GM20000 (cell line): ENCODE data around the gene SIRT7.
"Not testable (repeated sequence)": the region's sequence is repeated elsewhere in the genome, so short reads cannot be mapped to it uniquely, and the experiment has no call there.

Experiments
- DNase-seq: peaks from one replicate; pipeline ENCODE4 v3.0.0; 2012; ENCODE audit warnings: low spot score
- TF ChIP-seq, protein P1 (sequence below): IDR thresholded peaks from 2 replicates; pipeline ENCODE4 v1.5.1; 2012; ENCODE audit warnings: mild to moderate bottlenecking, control low read depth; ENCODE audit errors: extremely low read depth, missing control alignments

SIRT7 gene

DNA sequence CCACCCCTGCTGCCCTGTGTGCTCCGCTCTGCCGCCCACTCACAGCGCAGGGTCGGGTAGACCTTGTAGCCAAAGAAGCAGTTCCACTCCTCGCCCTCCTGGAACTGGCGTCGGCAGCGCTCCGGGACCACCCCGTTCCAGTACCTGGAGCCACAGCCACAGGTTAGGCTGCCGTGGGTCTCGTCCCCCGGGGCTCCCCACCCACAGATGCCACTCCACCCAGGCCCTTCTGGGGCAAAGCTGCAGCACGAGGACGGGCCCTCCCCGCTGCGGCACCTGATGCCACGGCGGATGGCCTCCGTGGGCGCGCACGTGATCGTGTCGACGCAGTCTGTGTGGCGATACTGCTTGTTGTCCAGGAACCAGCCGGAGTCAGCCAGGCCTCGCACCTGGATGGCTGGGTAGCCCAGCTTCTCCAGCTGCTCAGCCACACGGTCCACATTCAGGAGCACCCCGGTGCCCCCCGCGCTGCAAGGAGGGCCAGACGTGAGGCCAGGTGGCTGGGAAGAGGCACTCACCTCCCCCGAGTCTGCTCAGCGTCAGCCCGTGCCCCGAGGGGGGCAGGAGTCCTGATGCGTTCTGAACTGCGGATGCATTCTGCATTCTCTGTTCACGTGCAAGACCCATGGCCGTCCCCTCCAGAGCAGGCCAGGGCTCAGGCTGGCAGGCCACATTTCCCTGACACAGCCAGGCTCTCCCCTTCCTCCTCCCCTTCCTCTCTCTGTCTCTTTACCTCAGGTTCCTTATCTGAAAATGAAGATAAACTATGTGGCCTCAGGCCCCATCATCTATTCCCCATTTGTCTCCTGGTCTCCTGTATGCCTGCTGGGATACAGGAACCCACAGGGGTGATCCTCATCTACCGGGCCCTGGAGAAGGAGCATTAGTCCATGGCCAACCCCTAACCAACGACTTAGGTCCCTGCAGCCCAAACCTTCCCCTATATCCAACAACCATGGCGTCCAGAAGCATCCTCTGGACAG, 38.9 kb upstream of the SIRT7 start:
- TF ChIP-seq, protein P1, sequence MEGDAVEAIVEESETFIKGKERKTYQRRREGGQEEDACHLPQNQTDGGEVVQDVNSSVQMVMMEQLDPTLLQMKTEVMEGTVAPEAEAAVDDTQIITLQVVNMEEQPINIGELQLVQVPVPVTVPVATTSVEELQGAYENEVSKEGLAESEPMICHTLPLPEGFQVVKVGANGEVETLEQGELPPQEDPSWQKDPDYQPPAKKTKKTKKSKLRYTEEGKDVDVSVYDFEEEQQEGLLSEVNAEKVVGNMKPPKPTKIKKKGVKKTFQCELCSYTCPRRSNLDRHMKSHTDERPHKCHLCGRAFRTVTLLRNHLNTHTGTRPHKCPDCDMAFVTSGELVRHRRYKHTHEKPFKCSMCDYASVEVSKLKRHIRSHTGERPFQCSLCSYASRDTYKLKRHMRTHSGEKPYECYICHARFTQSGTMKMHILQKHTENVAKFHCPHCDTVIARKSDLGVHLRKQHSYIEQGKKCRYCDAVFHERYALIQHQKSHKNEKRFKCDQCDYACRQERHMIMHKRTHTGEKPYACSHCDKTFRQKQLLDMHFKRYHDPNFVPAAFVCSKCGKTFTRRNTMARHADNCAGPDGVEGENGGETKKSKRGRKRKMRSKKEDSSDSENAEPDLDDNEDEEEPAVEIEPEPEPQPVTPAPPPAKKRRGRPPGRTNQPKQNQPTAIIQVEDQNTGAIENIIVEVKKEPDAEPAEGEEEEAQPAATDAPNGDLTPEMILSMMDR: no peak
- DNase-seq: no peak

DNA sequence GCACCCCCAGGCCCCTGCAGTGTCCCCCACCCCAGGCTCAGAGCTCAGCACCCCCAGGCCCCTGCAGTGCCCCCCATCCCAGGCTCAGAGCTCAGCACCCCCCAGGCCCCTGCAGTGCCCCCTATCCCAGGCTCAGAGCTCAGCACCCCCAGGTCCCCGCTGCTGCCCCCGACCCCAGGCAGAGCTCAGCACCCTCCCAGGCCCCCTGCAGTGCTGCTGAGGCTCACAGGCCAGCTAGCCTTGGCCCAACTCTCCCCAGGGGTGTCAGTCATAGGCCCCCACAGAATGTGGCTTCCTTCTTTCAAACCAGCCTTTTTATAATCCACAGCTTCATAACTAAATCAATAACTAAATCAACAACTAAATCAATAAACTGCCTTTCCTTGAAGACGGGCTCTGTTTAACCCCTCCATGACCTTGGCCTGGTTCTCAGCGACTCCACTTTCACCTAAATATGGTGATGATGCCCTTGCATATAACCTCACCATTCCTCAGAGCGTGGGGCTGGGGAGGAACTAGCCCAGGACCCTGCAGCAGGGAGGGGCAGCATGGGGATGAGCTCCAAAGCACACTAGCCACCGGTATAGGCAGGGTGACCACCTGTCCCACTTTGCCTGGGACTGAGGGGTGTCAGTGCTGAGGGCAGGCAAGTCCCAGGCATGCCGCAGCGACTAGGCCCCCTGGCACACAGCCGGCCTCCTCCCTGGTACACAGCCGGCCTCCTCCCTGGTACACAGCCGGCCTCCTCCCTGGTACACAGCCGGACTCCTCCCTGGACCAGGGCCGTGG, 38.0 kb upstream of the SIRT7 start:
- TF ChIP-seq, protein P1: no peak
- no peak for DNase-seq

DNA sequence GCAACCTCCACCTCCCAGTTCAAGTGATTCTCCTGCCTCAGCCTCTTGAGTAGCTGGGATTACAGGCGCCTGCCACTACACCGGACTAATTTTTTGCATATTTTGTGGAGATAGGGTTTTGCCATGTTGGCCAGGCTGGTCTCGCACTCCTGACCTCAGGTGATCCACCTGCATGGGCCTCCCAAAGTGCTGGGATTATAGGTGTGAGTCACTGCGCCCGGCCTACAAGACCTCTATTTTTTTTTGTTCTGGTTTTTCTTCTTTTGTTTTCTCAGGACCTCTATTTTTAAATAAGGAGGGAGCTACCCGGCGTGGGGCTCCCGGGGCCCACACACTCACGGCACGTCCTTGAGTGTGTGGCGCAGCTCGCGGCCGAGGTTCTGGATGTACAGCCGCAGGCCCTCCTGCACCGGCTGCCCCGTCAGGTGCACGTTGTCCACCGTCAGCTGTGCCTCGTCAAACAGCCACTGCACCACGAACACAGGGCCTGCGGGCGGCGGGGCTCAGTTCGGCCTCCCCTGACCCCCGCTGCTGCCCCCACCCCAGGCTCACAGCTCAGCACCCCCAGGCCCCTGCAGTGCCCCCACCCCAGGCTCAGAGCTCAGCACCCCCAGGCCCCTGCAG, 37.2 kb upstream of the SIRT7 start:
- no peak for DNase-seq
- TF ChIP-seq, protein P1: no peak

DNA sequence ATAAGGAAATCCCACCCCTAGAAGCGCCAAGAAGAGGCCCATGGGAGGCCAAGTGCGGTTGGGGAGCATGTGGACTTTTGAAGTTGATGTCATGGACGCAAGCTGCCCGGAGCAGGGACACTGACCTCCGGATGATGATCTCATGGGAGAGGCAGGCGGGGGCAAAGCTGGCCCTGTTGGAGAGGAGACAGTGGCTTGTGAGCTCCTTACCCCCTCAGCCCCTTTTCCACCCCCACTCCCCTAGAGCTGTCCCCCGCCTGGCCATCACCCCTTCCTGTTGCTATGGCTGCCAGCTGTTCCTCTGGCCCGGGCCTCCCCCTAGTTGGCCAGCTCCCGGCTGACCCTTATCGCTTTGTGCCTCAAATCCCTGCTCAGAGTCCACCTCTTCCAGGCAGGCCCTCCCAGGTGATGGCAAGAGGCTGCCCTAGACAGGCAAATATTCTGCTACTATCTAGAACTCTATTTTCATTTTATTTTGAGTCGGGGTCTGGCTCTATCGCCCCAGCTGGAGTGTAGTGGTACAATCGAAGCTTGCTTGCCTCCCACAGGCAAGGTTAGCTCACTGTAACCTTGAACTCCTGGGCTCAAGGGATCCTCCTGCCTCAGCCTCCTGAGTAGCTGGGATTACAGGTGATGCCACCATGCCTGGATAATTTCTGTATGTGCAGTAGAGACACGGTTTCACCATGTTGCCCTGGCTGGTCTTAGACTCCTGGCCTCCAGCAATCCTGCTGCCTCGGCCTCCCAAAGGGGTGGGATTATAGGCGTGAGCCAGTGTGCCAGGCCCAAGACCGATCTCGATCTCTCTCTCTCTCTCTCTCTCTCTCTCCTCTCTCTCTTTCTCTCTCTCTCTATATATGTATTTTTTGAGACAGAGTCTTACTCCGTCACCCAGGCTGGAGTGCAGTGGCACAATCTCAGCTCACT, 36.4 kb upstream of the SIRT7 start:
- no peak for DNase-seq
- TF ChIP-seq, protein P1: no peak

DNA sequence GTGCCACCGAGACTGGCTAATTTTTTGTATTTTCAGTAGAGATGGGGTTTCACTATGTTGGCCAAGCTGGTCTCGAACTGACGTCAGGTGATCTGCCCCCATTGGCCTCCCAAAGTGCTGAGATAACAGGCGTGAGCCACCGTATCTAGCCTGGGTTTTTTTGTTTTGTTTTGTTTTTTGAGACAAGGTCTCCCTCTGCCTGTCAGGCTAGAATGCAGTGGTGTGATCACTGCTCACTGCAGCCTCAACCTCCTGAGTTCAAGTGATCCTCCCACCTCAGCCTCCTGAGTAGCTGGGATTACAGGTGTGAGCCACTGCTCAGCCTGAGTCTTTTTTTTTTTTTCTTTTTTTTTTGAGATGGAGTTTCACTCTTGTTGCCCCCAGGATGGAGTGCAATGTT, 35.5 kb upstream of the SIRT7 start:
- DNase-seq: not testable (repeated sequence)

DNA sequence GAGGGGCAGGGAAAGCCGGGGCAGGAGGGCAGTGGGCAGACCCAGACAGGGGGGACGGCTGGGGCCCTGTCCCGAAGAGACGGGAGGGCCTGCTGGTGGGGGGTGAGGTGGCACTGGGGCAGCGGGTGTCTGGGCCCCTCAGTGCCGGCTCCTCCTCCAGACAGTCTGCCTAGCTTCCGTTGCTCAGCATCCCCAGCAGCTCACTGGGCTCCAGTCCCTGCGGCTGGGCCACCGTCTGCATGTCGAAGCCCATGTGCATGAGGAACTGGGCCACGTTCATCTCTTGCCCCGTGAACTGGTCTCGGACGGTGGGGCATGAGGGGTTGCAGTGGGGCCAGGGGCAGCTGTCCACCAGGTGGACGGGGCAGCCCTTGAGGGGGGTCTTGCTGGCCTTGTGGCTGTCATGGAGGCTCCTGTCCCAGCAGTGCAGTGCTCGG, 34.8 kb upstream of the SIRT7 start:
- TF ChIP-seq, protein P1: no peak
- no peak for DNase-seq
